GM19372 (cell line): ENCODE results near the gene MAPK10.
"Not testable (repeated sequence)": the region's sequence is repeated elsewhere in the genome, so short reads cannot be mapped to it uniquely, and the experiment has no call there.

Source experiments
- ATAC-seq: cut with Tn5 transposase; IDR thresholded peaks from one replicate; pipeline ENCODE4 v1.9.1; 2021; ENCODE audit warnings: mild to moderate bottlenecking, low read depth, moderate library complexity; ENCODE audit not compliant: unreplicated experiment

Gene MAPK10

DNA sequence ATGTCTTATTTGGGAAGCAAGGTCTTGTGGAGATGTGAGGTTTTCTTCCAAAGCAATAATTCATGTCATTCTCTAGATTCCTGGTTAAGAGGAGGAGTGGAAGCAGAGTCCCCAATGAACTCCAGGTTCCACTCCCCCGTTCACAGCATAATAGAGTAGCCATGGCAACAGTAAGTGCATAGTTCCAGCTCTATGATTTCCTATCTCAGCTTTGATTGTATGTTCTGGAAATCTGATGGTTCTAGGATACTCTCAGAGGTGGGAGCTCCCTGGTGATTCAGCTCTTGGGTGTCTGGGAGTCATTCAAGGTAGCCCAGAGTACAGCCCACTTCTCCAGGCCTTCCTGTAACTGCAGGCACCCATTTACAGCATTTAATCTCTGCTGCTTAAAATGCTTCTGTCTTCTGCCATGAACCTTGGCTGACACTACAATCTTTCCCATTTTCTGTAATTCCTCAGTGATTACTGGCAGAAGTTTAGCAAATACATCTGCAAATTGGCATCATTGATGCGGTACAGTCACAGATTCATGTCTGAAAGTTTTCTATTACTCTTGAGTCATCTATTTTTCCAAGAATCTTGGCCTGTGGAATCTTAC, 242.0 kb downstream of the MAPK10 start:
- no peak for ATAC-seq

DNA sequence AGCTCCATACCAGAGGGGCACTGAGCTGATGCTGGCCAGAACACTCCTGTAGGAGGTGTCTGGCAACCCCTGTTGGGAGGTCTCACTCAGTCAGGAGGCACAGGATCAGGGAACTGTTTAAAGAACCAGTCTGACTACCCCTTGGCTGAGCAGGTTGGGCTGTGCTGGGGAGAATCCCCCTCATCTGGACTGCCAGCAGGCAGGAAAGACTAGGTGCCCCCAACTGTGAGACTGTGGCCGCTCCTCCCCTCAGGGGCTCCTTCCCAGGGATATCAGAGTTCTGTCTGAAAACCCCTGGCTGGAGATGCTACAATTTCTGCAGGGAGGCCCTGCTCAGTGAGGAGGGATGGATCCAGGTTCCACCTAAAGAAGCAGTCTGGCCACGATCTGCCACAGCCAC, 245.3 kb downstream of the MAPK10 start:
- ATAC-seq: no peak

- no peak for ATAC-seq
Measured at GRCh38 chr4:86108834-86109233, 251.0 kb downstream of the MAPK10 start.

- no peak for ATAC-seq
Measured at GRCh38 chr4:86108137-86108536, 251.7 kb downstream of the MAPK10 start.

DNA sequence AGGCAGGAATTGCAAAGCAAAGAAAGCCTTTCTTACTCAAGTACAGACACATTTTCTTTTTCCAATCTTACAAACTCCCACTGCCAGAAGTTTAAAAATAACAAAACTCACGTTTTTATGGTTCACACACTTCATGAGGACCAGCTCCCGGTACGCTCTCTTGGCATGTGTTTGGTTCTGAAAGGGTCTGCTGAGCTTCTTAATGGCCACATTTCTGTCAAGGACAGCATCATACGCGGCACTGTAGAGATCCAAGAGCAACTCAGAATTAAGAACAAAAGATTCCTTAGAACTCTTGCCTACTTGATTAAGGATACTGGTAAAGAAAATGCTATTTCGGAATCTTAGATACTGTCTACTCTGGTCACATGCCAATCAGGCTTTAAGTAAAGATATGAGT, 252.7 kb downstream of the MAPK10 start:
- no peak for ATAC-seq

DNA sequence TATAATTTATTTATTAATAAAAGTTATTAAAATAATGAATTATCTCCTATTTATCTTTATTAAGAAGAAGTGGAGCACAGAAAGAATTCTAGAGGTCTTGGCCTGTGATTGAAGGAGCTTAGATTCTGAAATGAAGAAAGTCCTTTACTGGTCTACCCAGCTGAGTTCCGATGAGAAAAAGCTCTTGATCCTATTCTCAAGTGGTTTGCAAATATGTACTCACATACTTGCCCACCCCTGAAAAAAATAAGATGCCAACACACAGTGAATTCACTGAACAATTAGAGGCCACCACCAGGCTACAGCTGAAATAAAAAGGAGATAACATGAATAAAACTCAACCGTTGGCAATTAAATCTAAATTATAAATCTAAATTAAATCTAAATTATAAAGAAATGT, 253.4 kb downstream of the MAPK10 start:
- ATAC-seq: no peak

- no peak for ATAC-seq
Measured at GRCh38 chr4:86101841-86102240, 258.0 kb downstream of the MAPK10 start.

DNA sequence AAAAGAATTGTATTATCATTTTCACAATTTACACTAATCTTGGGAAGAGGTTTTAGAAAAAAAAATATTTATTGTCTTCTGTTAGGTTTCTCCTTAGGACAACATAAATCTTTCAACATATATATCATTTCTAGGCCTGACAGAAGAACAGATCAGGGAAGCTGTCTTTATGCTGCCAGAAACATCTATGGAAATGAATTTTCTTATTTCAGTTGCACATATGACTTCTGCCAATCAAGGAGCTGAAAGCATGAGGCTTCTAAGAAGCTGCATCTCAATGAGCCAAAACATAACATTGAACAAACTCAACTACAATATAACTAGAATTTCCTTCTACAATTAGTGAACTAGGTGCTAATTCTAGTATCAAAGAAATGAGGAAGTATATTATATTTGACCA, 258.4 kb downstream of the MAPK10 start:
- ATAC-seq: no peak

GRCh38 chr4:86100539-86101215, 259.2 kb downstream of the MAPK10 start:
- ATAC-seq: no peak

DNA sequence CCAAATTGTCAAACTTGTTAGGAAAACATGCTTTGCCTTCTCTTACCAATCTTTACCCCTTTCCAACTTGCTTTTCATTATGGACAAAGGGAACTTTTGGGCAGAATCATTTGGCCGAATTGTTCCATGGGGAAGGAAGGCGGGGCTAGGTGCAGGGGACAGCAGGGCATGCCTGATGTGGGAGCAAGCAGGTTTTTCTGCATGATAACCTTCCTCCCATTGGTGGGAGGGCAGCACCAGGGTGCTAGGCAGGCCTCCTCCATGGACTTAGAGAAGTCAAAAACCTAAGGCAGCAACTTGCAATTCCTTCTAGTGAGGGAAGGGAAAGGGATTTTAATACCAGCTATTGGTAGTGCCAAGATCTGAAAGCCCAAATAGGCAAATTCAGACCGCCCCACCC, 260.5 kb downstream of the MAPK10 start:
- no peak for ATAC-seq

- no peak for ATAC-seq
Measured at GRCh38 chr4:86098691-86099090, 261.2 kb downstream of the MAPK10 start.

GRCh38 chr4:86096373-86096772, 263.5 kb downstream of the MAPK10 start:
- ATAC-seq: no peak

- no peak for ATAC-seq
Measured at GRCh38 chr4:86092684-86093083, 267.2 kb downstream of the MAPK10 start.

- no peak for ATAC-seq
Measured at GRCh38 chr4:86091201-86091600, 268.7 kb downstream of the MAPK10 start.

GRCh38 chr4:86089781-86090323, 270.0 kb downstream of the MAPK10 start:
- ATAC-seq: no peak

- ATAC-seq: no peak
Measured at GRCh38 chr4:86089053-86089452, 270.8 kb downstream of the MAPK10 start.

GRCh38 chr4:86075796-86076195, 284.1 kb downstream of the MAPK10 start:
- ATAC-seq: not testable (repeated sequence)

DNA sequence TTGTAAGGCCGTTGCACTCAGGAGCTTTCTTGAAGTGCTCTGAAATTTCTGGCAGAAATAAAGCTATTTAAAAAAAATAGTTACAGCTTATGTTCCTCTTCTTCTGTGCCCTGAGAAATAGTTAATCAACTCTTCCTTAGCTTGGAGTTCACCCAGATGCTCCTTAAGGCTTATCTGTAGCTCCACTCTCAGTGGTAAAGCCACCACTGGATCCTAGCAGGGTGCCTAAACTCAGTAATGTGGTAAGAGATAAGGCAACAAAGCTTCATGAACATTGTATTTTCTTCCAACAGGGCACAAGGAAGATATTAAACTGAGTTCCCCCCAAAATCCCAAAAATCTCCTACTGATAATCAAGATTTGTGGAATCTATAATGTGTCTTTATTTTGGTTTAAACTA, 299.5 kb downstream of the MAPK10 start:
- ATAC-seq: no peak

GRCh38 chr4:86058621-86059020, 301.2 kb downstream of the MAPK10 start:
- no peak for ATAC-seq

DNA sequence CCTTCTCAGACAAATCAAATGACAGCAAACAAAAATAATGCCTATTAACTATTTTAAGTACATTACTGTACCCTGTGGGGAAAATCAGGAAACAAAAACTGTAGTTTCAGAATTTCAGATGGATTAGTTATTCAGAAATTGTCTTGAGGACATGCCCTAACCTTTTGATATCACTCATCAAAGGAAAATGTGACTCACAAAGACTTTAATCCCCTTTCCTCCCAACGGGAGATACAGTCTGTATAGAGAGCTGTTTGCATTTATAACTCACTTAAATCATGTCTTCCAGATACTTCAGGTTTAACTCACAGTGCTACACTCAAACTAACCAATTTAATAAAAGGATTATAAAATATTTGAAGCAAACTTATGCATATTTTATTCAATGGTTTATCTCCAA, 304.0 kb downstream of the MAPK10 start:
- no peak for ATAC-seq

GRCh38 chr4:86054286-86055032, 305.4 kb downstream of the MAPK10 start:
- ATAC-seq: no peak

DNA sequence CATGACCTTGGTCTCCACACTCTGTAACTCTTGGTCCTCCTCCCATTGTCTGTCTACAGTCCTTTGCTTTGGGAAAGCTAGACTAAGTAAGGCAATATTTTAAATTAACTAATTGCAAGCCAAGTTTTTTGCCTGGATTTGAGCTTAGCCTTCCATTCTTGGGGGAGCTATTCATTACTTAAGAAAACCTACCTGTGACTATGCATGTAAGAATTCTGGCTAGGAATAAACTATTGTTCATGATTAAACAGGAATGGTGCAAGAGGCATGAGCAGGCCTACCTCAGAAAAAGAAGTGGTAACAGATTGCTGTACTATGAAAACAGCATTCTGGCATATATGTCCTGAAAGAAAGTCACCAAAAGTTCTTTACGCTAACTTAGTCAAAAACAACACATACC, 309.4 kb downstream of the MAPK10 start:
- ATAC-seq: no peak
